Ovary (tissue), 9 donors: ENCODE data around the gene PDS5B. TPM values are rescaled to one million over a fixed set of nuclear protein-coding genes. Genes with fewer than 3 reads are reported as not detected.

Source experiments
- DNase-seq, 5 donors: peaks; one replicate each; pipeline ENCODE4 v3.0.0-alpha.2; 2019 to 2020
- H3K27ac ChIP-seq, 2 donors: fragments of 200-600 bp; one replicate each; pipeline versions ENCODE4 v1.5.1 to v1.8.0; 2019 to 2022
- H3K27me3 ChIP-seq: fragments of 200-600 bp; one replicate; pipeline ENCODE4 v1.8.0; 2022
- H3K36me3 ChIP-seq: fragments of 200-600 bp; sonication (generic); one replicate; pipeline ENCODE4 v1.5.1; 2019
- H3K4me1 ChIP-seq: one replicate; pipeline ENCODE4 v1.8.1; 2013; ENCODE audit warnings: mild to moderate bottlenecking, moderate library complexity; ENCODE audit not compliant: insufficient read depth
- H3K4me3 ChIP-seq: fragments of 200-600 bp; sonication (generic); one replicate; pipeline ENCODE4 v1.5.1; 2017
- H3K9me3 ChIP-seq, 2 donors: fragments of 200-600 bp in 1 of 2; sonication (generic) in 1 of 2; one replicate each; pipeline versions ENCODE4 v1.5.1 to v1.8.1; 2013 to 2019; ENCODE audit warnings: mild to moderate bottlenecking in 1 of 2, moderate library complexity in 1 of 2
- CTCF ChIP-seq, 3 donors: fragments of 450-650 bp in 2 of 3; fragments of 200-600 bp in 1 of 3; IDR thresholded peaks; one replicate each; pipeline versions ENCODE4 v1.5.1 to v1.8.0; 2016 to 2022; ENCODE audit warnings: antibody characterized with exemption in 3 of 3, mild to moderate bottlenecking in 1 of 3
- EP300 ChIP-seq: sonication (generic); formaldehyde crosslinking; IDR thresholded peaks from one replicate; pipeline ENCODE4 v1.6.1; 2017; ENCODE audit warnings: antibody characterized with exemption
- POLR2A ChIP-seq: fragments of 450-650 bp; IDR thresholded peaks from one replicate; pipeline ENCODE4 v1.6.1; 2017; ENCODE audit warnings: antibody characterized with exemption, mild to moderate bottlenecking, moderate library complexity
- WGBS, 3 donors: extraction: QIAGEN DNeasy Blood & Tissue Kit in 1 of 3; methylation state at CpG; one replicate each; pipeline versions ENCODE4 v1.1.5 to v1.1.7; 2013 to 2017; 5-methylcytosine and 5-hydroxymethylcytosine counted together
- intact Hi-C, 4 donors: fragments of 100-400 bp; cut with DNase I; formaldehyde crosslinking; loops; one replicate each; pipeline versions ENCODE4 v1.11.0 to v1.15.1; 2022 to 2023
- polyA plus RNA-seq, 2 donors: library from polyadenylated mRNA; stranded (reverse); fragments of 200-250 nt in 1 of 2; fragments of 350-450 nt in 1 of 2; fragmentation: Illumina TruSeq in 1 of 2; extraction: RNeasy Lipid Tissue Mini Kit (QIAGEN cat#74804) in 1 of 2; gene quantifications; one replicate each; pipeline ENCODE4 v1.2.3, GENCODE V29; 2013 to 2014
- total RNA-seq, 7 donors: library from RNA; depleted of rRNA in 2 of 7; stranded (reverse); fragments of >200 nt in 2 of 7; fragmentation: NEBNext Ultra II Directional in 3 of 7; extraction: Animal tissue kit (Norgen Biotek cat#: 25700) in 3 of 7; gene quantifications; one replicate each; pipeline versions ENCODE4 v1.1.0 to v1.2.4, GENCODE V29; 2016 to 2023
- donor health status: DM: no; HTN: no; CAD: no; lungs with moderate emphysema.
- donor health status: DM: no; HTN: no; CAD: no.
- donor health status: Bipolar disorder and iron deficiency.
- donor health status: DM: yes; HTN: yes; CAD: no.
- donor health status: DM: no; HTN: no; CAD: no.
- donor health status: DM: yes; HTN: yes; CAD: no.

The PDS5B gene
- total and polyA plus RNA-seq, 9 donors, result 13.6 to 74.9 (median 55.5) TPM

GRCh38 chr13:32581177-32581786, 5.0 kb upstream of the PDS5B start:
- Histone ChIP-seq H3K36me3 (no peaks in the 10 kb centered on the region), H3K27me3 (no peaks in the 10 kb centered on the region), H3K27ac (no peak overlapping the region), H3K4me1 (peaks cover 2% of the 10 kb centered on the region), H3K4me3 (no peak overlapping the region), H3K9me3 (no peaks in the 10 kb centered on the region)
- no peak for TF ChIP-seq POLR2A
- no peak for TF ChIP-seq CTCF (IDR thresholded peaks at IDR 0.05)
- no peak for TF ChIP-seq EP300
- WGBS, 3 donors, result 31 to 35% (median 31%) methylated on average over 3 of the region's 3 CpGs
- DNase-seq, result no peak
- intact Hi-C loops, result loop anchor here in 2 of 4 donors (5.0 kb wide), 2 partner anchors 199 to 564 kb away; no protein-coding TSS in a partner anchor

GRCh38 chr13:32582281-32582680, 4.0 kb upstream of the PDS5B start:
- Histone ChIP-seq H3K27me3 (no peaks in the 10 kb centered on the region), H3K4me1 (peaks cover 2% of the 10 kb centered on the region), H3K36me3 (no peaks in the 10 kb centered on the region), H3K9me3 (no peaks in the 10 kb centered on the region), H3K4me3 (no peak overlapping the region), H3K27ac (no peak overlapping the region)
- no peak for DNase-seq
- intact Hi-C loops, result loop anchor here in 2 of 4 donors (5.0 kb wide), 2 partner anchors 200 to 565 kb away; no protein-coding TSS in a partner anchor
- WGBS, 3 donors, result 55 to 66% (median 63%) methylated on average over 2 of the region's 2 CpGs
- TF ChIP-seq CTCF (IDR thresholded peaks at IDR 0.05), result no peak
- TF ChIP-seq POLR2A, result no peak
- TF ChIP-seq EP300, result no peak

GRCh38 chr13:32582991-32583390, 3.3 kb upstream of the PDS5B start:
- intact Hi-C loops, result loop anchor here in 2 of 4 donors (5.0 kb wide), 2 partner anchors 201 to 566 kb away; no protein-coding TSS in a partner anchor
- TF ChIP-seq CTCF (IDR thresholded peaks at IDR 0.05) (no peak), POLR2A (no peak), EP300 (no peak)

GRCh38 chr13:32585550-32586079, 637 bp upstream of the PDS5B start:
- DNase-seq, result peak in 4 of 5 donors; percentile 14 to 40 (median 26)
- 13 to 18% (median 14%) methylated on average over 8 of the region's 8 CpGs for WGBS, 3 donors
- H3K9me3 ChIP-seq, result no peaks in the 10 kb centered on the region
- H3K4me3 ChIP-seq, result peak overlapping the region; percentile 78
- H3K4me1 ChIP-seq, result peaks cover 5% of the 10 kb centered on the region
- no peaks in the 10 kb centered on the region for H3K36me3 ChIP-seq
- no peaks in the 10 kb centered on the region for H3K27me3 ChIP-seq
- no peak for TF ChIP-seq EP300
- TF ChIP-seq POLR2A, result no peak
- TF ChIP-seq CTCF (IDR thresholded peaks at IDR 0.05), result no peak
- peak overlapping the region in 1 of 2 donors; percentile 14 for H3K27ac ChIP-seq
- intact Hi-C loops, result loop anchor here in 3 of 4 donors (2.0 to 5.0 kb wide), 5 partner anchors 52 to 957 kb away; no protein-coding TSS in a partner anchor

More at GRCh38 chr13:32582991-32583390, 3.3 kb upstream of the PDS5B start:
- Histone ChIP-seq H3K9me3 (no peaks in the 10 kb centered on the region), H3K36me3 (no peaks in the 10 kb centered on the region), H3K27me3 (no peaks in the 10 kb centered on the region), H3K4me1 (peaks cover 2% of the 10 kb centered on the region), H3K4me3 (no peak overlapping the region), H3K27ac (no peak overlapping the region)
- no peak for DNase-seq
- WGBS, 3 donors, result 77 to 86% (median 84%) methylated on average over 2 of the region's 2 CpGs
